ENCODE results near the gene OCA2.

The OCA2 gene

GRCh38 chr15:27705056-27705455, 394.1 kb downstream of the OCA2 start:
- Histone ChIP-seq H2AFZ (ENCODE audit: low read depth, low read length) (no peak overlapping the region), H3K27me3 (ENCODE audit: low read depth, low read length) (no peaks in the 10 kb centered on the region), H4K20me1 (ENCODE audit: insufficient read depth, low read length) (no peaks in the 10 kb centered on the region), H3K79me2 (ENCODE audit: low read length) (no peaks in the 10 kb centered on the region), H3K27ac (ENCODE audit: low read length) (no peak overlapping the region), H3K36me3 (replicated peaks; ENCODE audit: low read depth, low read length) (no peaks in the 10 kb centered on the region), H3K4me3 (ENCODE audit: low read length) (no peak overlapping the region), H3K9me3 (ENCODE audit: insufficient read depth, low read length) (no peaks in the 10 kb centered on the region), H3K9ac (ENCODE audit: low read length) (no peak overlapping the region), H3K4me1 (ENCODE audit: low read length) (no peaks in the 10 kb centered on the region), H3K4me2 (ENCODE audit: low read length) (no peak overlapping the region)
- TF ChIP-seq CTCF (IDR thresholded peaks at IDR 0.05; ENCODE audit: low read depth, low read length) (no peak), EZH2phosphoT487 (IDR thresholded peaks at IDR 0.05; ENCODE audit: low read depth) (no peak)
